GM19025 (cell line): ENCODE data around the gene SI.
"Not testable (repeated sequence)": the region's sequence is repeated elsewhere in the genome, so short reads cannot be mapped to it uniquely, and the experiment has no call there.

Experiments used
- ATAC-seq: cut with Tn5 transposase; IDR thresholded peaks from one replicate; pipeline ENCODE4 v1.9.1; 2021; ENCODE audit warnings: mild to moderate bottlenecking, low read depth, moderate library complexity; ENCODE audit not compliant: unreplicated experiment

The SI gene

DNA sequence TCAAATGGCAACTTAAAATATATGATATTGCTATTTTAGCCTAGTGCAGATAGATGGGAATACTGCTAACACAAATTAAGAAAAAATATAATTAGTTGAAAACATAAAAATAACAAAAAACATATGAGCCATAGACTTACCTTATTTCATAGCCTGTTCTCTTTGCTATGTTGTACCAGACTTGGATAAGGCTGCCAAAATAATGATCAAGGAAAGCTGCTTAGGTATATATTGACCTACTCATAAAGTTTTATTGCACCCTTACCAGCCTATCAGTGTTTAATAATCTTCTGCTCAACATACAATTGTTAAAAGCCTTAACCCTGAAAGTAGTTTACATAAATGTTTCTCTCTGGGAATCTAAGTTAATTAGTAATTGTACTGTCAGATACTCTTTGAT lies at the start of gene SI:
Gene SI, minus strand, starts transcription at position 204 of the 400 bp plus-strand sequence. CDS start 2,484 bp downstream, outside the sequence.
- no peak for ATAC-seq

DNA sequence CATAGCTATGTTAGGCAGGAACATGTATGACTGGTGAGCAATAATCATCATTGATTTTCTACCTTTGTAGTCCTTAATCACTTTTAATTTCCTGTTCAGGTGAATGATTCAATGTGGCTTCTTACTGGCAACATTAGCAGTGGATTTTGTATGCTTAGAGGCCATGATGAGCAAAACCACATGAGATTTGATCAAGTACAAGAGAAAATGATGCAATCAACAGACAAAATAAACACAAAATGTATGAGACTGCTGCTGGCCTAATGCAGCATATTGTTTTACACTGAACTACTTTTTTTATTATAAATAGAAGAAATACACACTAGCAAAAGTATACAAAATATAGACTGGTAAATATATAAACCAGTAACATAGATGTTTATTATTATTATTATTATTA lies 47.5 kb upstream of the SI start:
- no peak for ATAC-seq

DNA sequence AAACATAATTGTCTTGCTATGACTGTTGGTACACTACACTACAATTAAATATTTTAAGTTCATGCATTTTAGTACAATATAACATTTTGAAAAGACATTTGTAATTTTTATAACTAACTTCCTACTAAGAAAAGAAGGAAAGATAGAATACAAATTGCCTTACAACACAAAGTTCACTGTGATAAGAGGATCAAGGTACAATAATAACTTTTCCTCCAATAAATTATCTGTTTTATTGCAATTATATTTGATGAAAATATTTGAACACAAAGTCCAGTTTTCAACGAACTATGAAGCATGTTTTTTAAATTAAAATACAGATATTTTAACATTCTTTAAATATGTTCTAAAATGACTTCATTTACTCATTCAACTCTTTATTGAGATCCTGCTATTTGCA lies 33.1 kb upstream of the SI start:
- ATAC-seq, result no peak

DNA sequence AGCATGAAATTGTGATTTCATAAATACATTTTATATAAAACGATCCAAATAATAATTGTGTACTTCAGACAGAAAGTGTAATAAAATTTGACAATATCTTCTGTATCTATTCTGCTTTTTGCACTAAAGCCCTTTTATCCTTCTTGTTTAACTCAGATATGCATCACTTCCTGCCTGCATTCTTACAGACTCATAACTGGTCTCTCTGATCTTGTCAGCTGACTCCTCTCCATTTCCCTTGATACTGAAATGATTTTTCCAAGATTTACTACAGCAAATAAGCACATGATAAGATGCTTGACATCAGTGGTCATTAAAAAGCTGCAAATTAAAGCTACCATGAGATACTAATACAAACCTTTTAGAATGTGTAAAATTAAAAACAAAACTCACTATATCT lies 25.3 kb upstream of the SI start:
- ATAC-seq, result no peak

DNA sequence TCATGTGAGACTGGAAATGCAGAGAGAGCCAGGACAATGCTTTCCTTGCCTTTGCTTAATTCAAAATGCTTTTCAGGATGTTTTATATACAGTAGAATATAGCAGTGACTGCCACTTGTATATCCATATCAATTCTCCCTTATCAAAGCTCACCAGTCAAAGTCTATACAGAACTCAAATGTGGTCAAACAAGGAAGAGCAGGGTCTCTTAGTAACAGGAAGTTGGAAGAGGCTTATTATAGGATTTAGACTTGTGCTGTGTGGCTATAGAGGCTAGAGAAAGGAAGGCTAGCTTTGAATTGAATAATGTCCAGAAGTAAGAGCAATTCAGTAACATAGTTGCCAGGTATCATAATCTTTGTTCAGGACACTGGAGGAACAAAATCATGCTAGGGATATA lies 4.4 kb upstream of the SI start:
- ATAC-seq, result no peak

DNA sequence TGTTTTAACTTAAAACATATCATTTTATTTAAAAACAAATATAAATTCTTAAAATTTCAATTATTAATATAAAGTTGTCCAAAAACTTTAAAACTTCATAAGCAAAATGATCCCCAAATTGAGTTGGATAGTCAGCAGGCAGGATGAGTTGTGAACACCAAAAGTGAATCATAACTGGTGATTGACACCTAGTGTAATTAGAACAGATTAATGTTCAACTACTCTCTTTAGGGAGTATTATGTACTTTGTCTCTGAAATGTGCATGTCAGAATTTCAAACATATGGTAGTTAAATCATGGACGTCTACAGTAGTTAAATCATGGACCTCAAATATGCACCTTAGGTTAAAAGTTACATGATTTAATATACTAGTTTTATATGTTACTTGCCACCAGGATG lies 2.9 kb upstream of the SI start:
- no peak for ATAC-seq

DNA sequence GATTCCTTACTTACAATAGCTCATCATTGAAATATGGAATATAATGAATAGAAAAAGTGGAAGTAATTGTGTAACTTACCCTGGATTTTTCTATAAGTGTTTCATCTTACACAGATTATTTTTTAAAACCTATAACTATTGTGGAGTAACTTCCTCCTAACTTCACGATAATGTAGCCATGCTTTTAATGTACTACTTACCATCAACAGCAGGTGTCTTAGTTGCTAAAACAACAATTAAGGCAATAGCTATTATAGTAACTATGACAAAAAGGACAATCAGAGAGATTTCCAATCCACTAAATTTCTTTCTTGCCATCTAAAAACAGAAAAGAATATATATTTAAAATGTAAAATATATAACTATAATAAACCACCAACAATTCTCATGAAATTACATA lies 2.6 kb downstream of the SI start:
- ATAC-seq, result no peak

DNA sequence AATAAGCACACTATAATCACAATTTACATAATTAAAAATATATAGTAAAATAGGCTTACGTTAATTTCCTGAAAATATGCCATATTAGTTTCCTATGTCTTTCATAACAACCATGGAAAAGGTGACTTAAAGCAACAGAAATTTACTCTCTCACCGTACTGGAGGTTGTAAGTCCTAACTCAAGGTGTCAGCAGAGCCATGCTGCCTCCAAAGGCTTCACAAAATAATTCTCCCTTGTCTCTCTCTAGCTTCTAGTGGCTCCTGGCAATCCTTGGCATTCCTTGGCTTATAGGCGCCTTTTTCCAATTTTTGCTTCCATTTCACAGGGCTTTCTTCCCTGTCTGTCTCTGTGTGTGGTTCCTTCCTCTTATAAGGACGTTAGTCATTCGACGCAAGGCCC lies 7.6 kb downstream of the SI start:
- ATAC-seq, result no peak

DNA sequence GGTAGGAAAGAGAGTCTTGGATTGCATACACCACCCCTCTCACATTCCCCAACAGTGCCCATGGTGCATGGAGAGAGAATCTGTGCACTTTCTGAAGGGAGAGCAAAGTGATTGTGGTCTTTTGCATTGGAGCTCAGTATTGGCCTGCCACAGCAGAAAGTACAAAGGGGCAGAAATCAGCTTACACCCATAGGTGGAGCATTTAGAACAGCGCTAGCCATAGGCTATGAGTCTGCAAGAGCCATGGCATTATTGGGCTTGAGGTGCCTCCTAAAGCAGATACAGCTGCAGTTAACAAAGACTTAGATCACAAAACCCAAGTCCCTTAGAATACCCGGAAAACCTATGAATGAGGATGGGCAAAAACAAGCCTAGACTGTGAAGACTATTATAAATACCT lies 21.8 kb downstream of the SI start:
- no peak for ATAC-seq

DNA sequence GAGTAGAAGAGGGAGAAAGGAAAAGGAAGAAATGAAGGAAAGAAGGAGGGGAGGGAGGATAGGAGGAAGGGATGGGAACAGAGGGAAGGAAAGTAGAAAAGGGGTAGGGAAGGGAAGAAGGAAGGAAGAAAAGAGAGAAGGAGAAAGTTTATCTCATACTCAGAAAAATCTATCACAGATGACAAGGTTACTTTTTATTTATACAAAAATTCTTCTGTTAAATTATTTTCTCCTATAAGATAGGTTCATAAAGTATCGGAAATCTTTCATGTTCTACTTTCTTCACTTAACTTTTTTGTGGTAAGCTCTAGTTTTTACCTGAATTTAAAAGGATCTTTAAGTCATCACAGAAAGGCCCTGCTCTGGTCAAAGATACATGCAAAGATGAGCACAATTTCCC lies 38.1 kb downstream of the SI start:
- no peak for ATAC-seq

DNA sequence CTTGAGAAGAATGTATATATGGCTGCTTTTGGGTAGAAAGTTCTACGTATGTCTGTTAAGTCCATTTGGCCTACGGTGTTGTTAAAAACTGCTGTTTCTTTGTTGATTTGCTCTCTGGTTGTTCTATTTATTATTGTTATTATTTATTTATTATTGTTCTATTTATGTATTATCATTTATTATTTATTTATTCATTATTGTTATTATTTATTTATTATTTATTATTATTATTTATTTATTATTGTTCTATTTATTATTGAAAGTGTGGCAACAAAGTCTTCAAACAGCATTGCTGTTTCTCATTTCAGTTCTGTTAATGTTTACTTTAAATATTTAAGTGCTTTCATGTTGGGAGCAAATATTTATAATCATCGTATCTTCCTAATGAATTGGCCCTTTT lies 66.7 kb downstream of the SI start:
- ATAC-seq, result no peak

DNA sequence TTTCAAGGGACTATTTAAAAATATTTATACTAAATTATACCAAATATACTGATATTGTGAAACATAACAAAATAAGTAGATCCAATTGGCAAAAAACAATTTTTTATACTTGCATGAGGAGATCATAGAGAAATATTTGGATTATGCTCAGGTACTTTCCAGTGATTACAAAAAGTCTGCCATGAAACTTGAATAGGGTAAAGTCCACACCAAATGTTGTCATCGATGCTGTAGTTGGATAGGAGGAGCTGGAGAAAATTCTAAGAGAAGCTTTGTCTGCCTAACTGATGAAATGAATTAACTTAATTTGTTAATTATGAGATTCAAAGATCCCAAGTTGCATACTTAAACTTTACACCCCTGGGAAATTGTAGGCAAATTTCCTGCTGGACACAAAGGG lies 93.3 kb downstream of the SI start:
- no peak for ATAC-seq

DNA sequence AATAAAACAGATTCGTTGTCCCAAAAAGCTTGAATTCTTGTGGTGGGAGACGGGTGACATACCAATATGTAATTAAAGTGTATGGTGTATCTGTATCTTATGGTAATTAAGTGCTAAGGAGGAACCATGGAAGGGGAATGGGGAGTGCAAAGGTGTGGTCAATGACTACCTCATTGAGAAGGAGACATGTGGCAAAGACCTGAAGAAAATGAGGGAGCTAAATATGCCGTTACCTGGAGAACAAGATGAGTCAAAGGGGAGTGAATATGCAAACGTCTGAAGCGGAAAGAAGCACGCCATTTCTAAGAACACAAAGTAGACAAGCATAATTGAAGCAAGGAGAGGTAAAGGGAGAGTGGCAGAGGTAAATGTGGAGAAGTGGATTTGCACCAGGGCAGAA lies 115.7 kb downstream of the SI start:
- no peak for ATAC-seq

DNA sequence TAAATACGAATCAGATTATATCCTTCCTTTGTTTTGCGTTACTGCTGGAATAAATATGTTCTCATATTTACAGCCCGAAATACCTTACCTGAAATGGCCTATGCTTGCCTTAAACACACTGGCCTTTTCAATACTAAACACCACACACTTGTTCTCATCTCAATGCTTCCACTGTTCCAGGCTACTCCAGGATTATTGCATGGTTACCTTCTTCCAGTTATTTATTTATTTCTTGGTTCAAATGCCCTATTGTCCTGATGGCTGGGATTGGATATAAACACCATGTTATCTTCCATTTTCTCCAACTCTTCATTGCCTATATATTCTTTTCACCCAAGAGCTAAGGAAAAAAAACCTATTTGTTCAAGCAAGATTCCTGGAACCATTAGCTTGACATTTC lies 125.3 kb downstream of the SI start:
- ATAC-seq, result no peak

DNA sequence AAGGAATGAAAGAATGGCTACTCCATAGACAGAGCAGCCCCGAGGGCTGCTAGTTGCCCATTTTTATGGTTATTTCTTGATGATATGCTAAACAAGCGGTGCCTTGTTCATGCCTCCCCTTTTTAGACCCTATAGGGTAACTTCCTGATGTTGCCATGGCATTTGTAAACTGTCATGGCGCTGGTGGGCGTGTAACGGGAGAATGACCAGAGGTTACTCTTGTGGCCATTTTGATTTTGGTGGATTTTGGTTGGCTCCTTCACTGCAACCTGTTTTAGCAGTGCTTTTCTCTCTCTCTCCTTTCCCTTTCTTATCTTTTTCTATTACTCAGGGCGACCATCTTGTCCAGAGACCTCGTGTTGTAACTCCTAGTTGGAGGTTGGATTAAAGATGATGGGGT lies 126.9 kb downstream of the SI start:
- not testable (repeated sequence) for ATAC-seq

DNA sequence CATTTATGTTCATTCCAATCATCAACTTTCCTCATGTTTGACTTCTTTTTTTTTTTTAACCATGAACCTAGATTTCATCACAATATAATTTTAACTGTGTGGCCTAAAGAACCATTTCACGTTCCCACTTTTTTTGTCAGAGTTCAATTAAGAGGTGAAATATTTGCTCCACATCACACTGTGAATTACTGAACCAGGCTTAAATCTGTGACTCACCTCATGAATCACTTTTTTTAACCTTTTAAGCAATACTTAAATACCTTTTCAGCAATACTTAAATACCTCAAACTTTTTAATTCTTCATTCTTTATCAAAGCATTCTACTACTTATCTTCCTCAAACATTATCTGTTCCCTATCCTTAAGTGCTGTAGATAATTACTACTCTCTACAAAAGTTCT lies 137.6 kb downstream of the SI start:
- ATAC-seq, result no peak

DNA sequence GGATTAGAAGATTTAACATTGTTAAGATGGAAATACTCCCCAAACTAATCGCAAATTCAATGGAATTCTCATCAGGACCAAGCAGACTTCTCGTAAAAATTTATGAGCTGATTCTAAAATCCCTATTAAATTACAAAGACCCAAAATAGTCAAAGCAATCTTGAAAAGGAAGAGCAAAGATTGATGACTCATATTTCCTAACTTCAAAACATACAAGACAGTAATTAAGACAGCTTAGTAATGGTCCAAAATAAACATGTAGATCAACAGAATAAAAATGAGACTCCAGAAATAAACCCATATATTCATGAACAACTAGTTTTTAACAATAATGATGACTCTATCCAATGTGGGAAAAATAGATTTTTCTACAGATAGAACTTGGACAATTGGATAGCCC lies 148.7 kb downstream of the SI start:
- ATAC-seq, result no peak
